ENCODE data around the gene HOXC6.

Gene HOXC6

DNA sequence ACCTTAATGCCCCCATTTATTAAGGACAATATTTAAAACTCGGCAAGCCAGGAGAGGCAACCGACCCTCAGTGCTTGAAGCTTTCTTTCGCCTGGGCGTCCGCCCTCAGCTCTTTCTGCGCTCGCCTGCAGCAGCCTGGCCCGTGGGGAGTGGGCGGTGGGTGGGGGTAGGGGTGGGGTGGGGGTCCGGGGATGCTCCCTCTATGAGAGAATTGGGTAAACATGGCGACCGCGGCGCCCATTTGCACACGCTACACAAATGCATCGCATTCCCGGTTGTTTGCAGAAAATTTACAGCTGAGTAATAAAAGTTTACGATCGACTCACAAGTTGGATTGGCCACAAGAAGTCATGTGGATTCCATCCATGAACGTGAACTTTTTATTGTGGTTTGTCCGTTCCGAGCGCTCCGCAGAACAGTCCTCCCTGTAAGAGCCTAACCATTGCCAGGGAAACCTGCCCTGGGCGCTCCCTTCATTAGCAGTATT lies 11.7 kb upstream of the HOXC6 start:
- no peak for DNase-seq

- DNase-seq, result no peak
Observed at GRCh38 chr12:54017027-54017788, 11.0 kb upstream of the HOXC6 start.

GRCh38 chr12:54017878-54018467 lies 10.3 kb upstream of the HOXC6 start:
- peak; percentile 65 for DNase-seq

DNA sequence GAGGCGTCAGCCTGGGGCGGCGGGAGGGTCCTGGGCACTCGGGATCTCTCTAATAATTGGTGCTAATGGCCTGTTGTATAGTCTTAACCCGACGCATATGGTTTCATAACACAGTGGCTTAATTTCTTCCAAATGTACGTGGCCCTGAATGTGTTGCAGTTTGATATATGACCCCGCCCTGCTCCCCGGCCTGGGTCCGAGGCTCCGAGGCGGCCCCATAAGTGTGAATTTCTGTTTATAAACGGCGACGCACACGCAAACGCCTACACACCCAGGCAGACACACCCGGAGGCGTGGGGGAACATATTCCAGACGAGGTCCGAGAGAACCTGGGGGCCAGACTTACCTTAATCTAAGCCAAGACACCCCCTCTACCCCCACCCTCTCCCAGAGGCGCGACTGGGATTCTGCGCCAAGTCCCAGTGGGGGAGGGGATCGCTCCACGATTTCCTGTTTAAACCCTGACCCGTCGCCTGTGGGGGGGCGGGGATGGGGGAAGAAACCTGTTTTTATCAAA lies 9.7 kb upstream of the HOXC6 start:
- DNase-seq, result no peak

DNA sequence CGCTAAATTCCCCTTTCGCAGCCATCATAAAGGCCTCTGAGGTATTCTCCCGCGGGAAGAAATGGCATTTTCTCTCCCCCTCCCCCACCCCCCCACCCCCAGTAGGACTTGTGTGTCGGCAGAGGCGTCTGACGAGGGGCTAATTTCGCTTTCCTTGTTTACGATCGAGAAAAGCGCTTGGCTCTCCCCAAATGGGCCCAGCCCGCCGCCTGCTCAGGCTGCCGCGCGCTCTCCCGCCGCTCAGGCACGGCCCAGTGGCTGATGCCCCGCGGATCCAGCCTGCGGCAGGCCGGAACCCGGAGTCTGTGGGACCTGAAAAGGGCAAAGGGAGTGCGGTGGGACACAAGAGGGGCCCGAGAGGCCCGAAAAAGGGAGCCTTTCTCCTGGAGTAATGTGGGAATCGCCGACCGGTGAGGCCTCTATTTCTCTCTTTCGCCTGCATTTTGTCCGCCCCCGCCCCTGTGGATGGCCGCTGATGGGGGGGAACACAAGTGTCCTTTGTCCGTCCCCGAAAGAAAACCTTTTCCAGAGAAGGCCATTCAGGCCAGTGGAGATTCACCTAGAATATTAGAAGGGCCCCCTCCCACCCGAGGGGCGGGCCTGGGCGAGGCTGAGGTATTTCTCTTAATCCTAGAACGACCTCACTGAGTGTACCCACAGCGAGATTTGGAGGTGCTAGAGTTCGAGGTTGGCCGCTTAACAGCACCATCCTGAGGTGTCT lies 9.0 kb upstream of the HOXC6 start:
- DNase-seq, result no peak

DNA sequence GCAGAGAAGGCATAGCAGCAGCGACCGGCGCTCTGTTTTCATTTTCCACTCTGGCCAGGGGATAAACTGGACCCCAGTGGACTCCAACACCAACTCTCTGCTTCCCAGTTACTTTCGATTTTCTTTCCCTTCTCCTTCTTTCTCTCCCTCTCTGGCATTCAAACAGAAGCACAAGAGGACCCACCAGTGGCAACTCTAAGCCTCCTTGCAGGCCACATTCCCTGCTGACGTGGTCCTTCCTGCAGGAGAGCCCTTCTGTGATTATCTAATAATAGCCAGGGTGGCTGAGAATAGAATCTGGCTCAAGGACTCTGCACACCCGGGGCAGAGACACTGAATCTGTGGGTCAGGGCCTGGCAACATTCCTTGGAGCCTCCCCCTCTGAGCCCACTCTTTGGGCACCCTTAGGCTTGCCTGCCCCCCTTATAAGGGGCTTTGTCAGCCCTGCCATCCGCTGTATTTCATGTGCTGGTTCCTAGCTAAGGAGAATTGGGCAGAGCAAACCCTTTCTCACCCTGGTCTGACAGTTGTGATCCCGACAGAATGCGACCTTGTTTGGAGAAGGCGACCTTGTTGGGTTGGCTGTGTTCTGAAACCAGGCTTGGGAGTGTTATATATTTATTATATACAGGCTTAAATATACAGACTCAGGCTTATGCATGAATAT lies 8.2 kb upstream of the HOXC6 start:
- no peak for DNase-seq

DNA sequence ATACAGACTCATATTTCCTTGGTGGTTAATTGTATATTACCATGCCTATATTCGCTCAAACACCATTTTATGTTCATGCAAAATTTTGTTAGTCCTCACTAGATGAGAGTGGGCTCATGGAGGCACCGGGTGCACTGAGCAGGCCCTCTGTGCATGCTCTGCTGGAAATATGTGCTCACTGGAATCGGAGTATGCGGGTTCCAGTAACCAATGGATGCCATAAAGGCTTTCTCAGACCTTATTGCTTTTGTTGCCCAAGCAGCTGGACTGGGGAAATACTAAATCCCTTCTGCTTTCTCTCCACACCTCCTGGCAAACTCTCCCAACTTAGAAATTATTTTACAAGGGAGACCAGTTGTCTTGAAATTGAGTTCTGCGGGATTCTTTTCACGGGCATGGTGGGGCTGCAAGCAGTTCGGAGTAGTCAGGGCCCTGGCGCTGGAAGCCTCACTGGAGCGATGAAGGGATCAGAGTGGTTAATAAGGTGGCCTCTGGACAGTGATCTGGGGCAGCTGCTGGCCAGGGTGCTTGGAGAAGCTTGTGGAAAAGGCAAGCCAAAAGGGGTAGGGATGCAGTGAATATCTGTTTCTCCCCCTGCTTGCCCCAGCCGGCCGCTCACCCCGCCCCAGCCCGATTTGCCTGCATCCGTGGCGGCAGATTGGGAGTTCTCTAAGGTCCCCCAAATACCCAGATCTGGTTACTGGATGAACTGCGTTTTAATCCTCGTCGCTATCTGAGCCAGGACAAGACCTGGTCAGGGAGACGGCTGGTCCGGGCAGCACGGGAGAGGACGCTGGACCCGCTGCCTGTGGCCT lies 7.4 kb upstream of the HOXC6 start:
- DNase-seq, result no peak

- no peak for DNase-seq
Observed at GRCh38 chr12:54021432-54022013, 6.7 kb upstream of the HOXC6 start.

GRCh38 chr12:54022960-54023884 lies 5.0 kb upstream of the HOXC6 start:
- DNase-seq, result no peak

DNA sequence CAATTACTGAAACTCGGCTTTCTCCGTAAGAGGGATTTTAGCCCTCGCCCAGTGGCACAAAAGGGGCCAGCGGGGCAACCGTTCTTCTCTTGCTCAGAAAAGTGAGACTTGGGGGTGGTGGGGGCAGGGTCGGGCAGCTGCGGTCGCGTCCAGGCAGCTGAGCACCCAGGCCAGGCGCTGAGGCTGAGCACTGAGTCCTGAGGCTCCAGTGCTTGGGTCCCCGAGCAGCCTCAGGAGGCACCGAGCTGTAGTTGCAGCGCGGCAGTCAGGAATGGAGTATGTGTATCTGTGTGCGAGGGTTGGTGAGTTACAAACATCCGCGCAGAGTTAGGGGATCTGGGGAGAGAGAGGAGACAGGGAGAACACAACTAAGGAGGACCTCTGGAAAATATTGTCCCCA lies 4.1 kb upstream of the HOXC6 start:
- no peak for DNase-seq

DNA sequence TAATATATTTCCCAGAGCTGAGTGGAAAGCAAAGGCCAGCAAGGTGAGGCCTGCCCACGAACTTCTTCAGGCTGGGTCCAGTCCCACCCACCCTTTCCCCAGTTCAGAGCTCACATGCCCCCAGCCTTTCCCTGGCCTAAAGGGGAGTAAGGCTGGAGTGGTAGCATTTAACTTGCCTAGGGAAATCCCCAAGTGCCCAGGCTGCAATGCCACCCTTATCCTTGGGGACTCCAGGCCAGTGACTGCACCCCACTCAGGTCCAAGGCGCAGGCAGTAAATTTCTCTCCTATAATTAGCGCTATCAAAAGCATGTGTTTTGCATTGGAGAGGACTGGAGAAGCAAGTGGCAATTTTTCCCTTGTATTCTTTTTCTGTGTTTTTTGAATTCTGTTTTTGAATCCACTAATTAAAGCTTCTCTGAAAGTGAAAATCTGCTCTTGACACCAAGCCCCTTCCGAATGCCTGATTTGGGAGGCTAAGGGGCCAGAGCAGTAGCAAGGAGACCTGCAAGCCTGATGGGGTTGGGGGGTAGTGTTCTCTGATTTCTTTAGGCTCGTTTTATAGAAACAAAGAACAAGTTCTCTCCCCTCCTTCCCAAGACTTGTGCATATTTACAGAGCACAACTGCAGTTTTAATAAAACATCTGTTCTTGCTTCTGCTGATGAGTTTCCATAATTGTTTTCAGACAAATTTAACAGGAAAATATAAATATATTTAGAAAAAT lies 3.5 kb upstream of the HOXC6 start:
- DNase-seq, result no peak

DNA sequence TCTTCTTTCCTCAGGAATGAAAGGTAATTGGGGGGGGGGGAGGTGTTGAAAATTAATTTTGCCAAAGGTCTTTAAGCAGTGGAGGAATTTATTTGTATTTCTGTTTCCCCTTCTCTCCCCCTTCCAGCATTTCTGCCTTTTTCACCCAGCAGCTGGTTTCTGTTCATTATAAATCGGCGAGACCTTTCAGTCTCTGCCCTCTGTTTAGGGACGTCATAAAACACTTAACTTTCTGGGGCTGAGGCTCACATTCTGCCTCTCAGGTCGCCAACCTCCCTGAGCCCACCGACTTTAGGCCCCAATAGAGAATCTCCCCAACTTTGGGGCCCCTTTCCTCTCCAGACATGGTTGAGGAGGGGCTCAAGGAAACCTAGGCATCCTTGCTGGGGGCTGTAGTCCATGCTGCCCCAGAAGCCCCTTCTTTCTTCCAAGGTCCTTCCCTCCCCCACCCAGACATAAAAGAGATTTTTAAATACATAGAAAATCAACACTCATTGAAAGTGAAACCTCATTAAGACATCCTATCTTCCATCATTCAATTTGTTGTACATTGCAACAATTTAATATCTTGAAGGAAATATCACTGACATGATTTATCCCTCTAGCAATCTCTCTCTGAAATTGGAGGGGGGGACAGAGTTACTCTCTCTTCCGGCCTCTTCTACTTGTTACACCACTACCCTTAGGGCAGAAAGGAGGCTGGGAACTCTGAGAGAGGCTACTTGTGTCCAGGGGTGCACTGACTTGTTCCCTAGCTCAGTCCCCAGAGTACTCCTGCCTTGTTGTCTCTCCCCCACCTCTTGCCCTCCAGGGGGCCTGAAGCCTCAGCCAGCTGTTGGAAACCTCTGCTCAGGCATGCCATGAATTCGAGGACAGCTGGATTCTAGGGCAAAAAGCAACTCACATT lies 2.5 kb upstream of the HOXC6 start:
- no peak for DNase-seq

- DNase-seq, result no peak
Observed at GRCh38 chr12:54026640-54027441, 1.4 kb upstream of the HOXC6 start.

DNA sequence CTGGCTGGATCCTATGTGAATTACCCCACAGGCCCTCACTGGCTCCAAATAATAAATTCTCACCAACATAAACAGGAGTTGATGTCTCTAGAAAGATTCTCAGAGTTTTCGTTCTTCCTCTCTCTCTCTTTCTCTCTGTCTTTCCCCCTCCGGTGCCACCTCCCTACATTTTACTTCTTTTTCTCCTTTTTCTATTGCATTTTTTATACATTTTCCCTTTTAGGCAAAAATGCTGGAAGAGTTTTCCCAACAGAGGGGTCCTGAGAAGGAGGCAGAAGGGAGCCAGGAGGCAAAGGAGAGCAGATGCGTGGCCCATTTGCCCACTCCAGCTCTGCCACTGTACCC lies 826 bp upstream of the HOXC6 start:
- DNase-seq, result no peak

DNA sequence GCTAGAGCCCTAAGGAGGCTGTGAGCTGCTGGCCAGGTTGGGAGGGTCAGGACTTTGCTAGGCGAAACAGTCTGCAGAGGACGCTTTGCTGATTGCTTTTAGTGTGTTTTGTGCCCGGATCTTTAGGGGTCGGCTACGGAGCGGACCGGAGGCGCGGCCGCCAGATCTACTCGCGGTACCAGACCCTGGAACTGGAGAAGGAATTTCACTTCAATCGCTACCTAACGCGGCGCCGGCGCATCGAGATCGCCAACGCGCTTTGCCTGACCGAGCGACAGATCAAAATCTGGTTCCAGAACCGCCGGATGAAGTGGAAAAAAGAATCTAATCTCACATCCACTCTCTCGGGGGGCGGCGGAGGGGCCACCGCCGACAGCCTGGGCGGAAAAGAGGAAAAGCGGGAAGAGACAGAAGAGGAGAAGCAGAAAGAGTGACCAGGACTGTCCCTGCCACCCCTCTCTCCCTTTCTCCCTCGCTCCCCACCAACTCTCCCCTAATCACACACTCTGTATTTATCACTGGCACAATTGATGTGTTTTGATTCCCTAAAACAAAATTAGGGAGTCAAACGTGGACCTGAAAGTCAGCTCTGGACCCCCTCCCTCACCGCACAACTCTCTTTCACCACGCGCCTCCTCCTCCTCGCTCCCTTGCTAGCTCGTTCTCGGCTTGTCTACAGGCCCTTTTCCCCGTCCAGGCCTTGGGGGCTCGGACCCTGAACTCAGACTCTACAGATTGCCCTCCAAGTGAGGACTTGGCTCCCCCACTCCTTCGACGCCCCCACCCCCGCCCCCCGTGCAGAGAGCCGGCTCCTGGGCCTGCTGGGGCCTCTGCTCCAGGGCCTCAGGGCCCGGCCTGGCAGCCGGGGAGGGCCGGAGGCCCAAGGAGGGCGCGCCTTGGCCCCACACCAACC lies 1.5 kb downstream of the HOXC6 start:
- no peak for DNase-seq

GRCh38 chr12:54030442-54030801 lies 2.2 kb downstream of the HOXC6 start:
- no peak for DNase-seq

- no peak for DNase-seq
Observed at GRCh38 chr12:54030889-54031471, 2.7 kb downstream of the HOXC6 start.
